Calu3 (cell line): Measurements from ENCODE around the gene TFB1M. TPM values are rescaled to one million over a fixed set of nuclear protein-coding genes. Genes with fewer than 3 reads are reported as not detected.

Experiments used
- BruUV-seq: library from RNA; stranded (reverse); fragments of 400-500 nt; replicated peaks from 2 replicates; lab custom pipeline; 2021; lab: Mats Ljungman, UMichigan
- CTCF ChIA-PET: fragments of 300-600 bp; sonication (Branson Sonifier 250); formaldehyde crosslinking; loops from one replicate; lab custom pipeline; 2022; ENCODE audit warnings: antibody characterized with exemption; lab: Charles Lee
- DNase-seq: peaks from one replicate; pipeline ENCODE4 v3.0.0; 2022
- H3K27ac Mint-ChIP-seq: one replicate; pipeline ENCODE4 v1.8.0; 2022; ENCODE audit warnings: mixed read lengths; ENCODE audit not compliant: unreplicated experiment
- H3K27me3 Mint-ChIP-seq: one replicate; pipeline ENCODE4 v1.8.0; 2022; ENCODE audit warnings: mixed read lengths; ENCODE audit not compliant: unreplicated experiment
- H3K36me3 Mint-ChIP-seq: one replicate; pipeline ENCODE4 v1.8.0; 2022; ENCODE audit warnings: mild to moderate bottlenecking, moderate library complexity, mixed read lengths; ENCODE audit not compliant: insufficient read depth, unreplicated experiment
- H3K4me1 Mint-ChIP-seq: one replicate; pipeline ENCODE4 v1.8.0; 2022; ENCODE audit warnings: mild to moderate bottlenecking, low read depth, mixed read lengths; ENCODE audit not compliant: unreplicated experiment
- H3K4me3 Mint-ChIP-seq: one replicate; pipeline ENCODE4 v1.8.0; 2022; ENCODE audit warnings: mild to moderate bottlenecking, low read depth, moderate library complexity, mixed read lengths; ENCODE audit not compliant: unreplicated experiment
- H3K9me3 Mint-ChIP-seq: one replicate; pipeline ENCODE4 v1.8.0; 2022; ENCODE audit warnings: low read depth, mixed read lengths; ENCODE audit not compliant: unreplicated experiment
- intact Hi-C: fragments of 100-400 bp; cut with micrococcal nuclease; formaldehyde crosslinking; loops from one replicate; pipeline ENCODE4 v1.10.0; 2022; ENCODE audit not compliant: unreplicated experiment
- total RNA-seq: library from RNA; stranded (reverse); gene quantifications from 2 replicates; pipeline ENCODE4 v1.2.3, GENCODE V29; 2022
- TF ChIP-seq, protein P1 (sequence below): fragments of 200-600 bp; IDR thresholded peaks from one replicate; pipeline ENCODE4 v1.8.0; 2022; ENCODE audit warnings: antibody characterized with exemption; ENCODE audit not compliant: unreplicated experiment

Gene TFB1M
- total RNA-seq, 1 experiment from 2014 or later = 27.4 TPM

- Mint-ChIP-seq H3K27me3 (no peaks in the 10 kb centered on the region), H3K36me3 (peaks cover 21% of the 10 kb centered on the region), H3K4me3 (no peak overlapping the region), H3K27ac (no peak overlapping the region), H3K9me3 (no peaks in the 10 kb centered on the region), H3K4me1 (no peaks in the 10 kb centered on the region)
- BruUV-seq = no TSS peak
- intact Hi-C loops = no loop called here
- CTCF ChIA-PET = no interaction called here
- TF ChIP-seq, protein P1, sequence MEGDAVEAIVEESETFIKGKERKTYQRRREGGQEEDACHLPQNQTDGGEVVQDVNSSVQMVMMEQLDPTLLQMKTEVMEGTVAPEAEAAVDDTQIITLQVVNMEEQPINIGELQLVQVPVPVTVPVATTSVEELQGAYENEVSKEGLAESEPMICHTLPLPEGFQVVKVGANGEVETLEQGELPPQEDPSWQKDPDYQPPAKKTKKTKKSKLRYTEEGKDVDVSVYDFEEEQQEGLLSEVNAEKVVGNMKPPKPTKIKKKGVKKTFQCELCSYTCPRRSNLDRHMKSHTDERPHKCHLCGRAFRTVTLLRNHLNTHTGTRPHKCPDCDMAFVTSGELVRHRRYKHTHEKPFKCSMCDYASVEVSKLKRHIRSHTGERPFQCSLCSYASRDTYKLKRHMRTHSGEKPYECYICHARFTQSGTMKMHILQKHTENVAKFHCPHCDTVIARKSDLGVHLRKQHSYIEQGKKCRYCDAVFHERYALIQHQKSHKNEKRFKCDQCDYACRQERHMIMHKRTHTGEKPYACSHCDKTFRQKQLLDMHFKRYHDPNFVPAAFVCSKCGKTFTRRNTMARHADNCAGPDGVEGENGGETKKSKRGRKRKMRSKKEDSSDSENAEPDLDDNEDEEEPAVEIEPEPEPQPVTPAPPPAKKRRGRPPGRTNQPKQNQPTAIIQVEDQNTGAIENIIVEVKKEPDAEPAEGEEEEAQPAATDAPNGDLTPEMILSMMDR = no peak
- no peak for DNase-seq
Observed at GRCh38 chr6:155244434-155244833, 69.8 kb downstream of the TFB1M start.

GRCh38 chr6:155241966-155242365 is 72.3 kb downstream of the TFB1M start:
- Mint-ChIP-seq H3K4me3 (no peak overlapping the region), H3K36me3 (peaks cover 22% of the 10 kb centered on the region), H3K27ac (no peak overlapping the region), H3K4me1 (no peaks in the 10 kb centered on the region), H3K9me3 (peaks cover 2% of the 10 kb centered on the region), H3K27me3 (no peaks in the 10 kb centered on the region)
- DNase-seq = no peak
- TF ChIP-seq, protein P1 = no peak
- CTCF ChIA-PET = no interaction called here
- intact Hi-C loops = no loop called here
- BruUV-seq = no TSS peak

- Mint-ChIP-seq H3K9me3 (peaks cover 2% of the 10 kb centered on the region), H3K4me3 (no peak overlapping the region), H3K27ac (peak overlapping the region; percentile 58), H3K27me3 (no peaks in the 10 kb centered on the region), H3K4me1 (no peaks in the 10 kb centered on the region), H3K36me3 (peaks cover 22% of the 10 kb centered on the region)
- intact Hi-C loops = no loop called here
- DNase-seq = no peak
- no TSS peak for BruUV-seq
- TF ChIP-seq, protein P1 = no peak
- CTCF ChIA-PET = no interaction called here
Observed at GRCh38 chr6:155240905-155241600, 73.2 kb downstream of the TFB1M start.

GRCh38 chr6:155237613-155238012 is 76.7 kb downstream of the TFB1M start:
- BruUV-seq = no TSS peak
- intact Hi-C loops = no loop called here

More at GRCh38 chr6:155237613-155238012, 76.7 kb downstream of the TFB1M start:
- DNase-seq = no peak
- H3K4me1 Mint-ChIP-seq = no peaks in the 10 kb centered on the region
- peaks cover 2% of the 10 kb centered on the region for H3K9me3 Mint-ChIP-seq
- CTCF ChIA-PET = no interaction called here
- H3K27me3 Mint-ChIP-seq = no peaks in the 10 kb centered on the region
- TF ChIP-seq, protein P1 = no peak
- no peak overlapping the region for H3K27ac Mint-ChIP-seq
- H3K36me3 Mint-ChIP-seq = peaks cover 11% of the 10 kb centered on the region
- no peak overlapping the region for H3K4me3 Mint-ChIP-seq
